ENCODE measurements around the gene UCHL5.

Gene UCHL5

GRCh38 chr1:192966073-192966472 lies 93.1 kb downstream of the UCHL5 start:
- Histone ChIP-seq H3K27ac (ENCODE audit: extremely low read depth, low read depth, low read length) (no peak overlapping the region), H3K4me1 (ENCODE audit: control insufficient read depth, insufficient read depth, low read length) (no peaks in the 10 kb centered on the region), H3K4me3 (ENCODE audit: low read depth, low read length) (no peak overlapping the region), H3K36me3 (ENCODE audit: control insufficient read depth in 2 of 2, insufficient read depth in 1 of 2, low read length in 2 of 2) (no peaks in the 10 kb centered on the region), H3K9me3 (ENCODE audit: control insufficient read depth, insufficient read depth, low read depth, low read length) (no peaks in the 10 kb centered on the region)
- TF ChIP-seq, protein P1, sequence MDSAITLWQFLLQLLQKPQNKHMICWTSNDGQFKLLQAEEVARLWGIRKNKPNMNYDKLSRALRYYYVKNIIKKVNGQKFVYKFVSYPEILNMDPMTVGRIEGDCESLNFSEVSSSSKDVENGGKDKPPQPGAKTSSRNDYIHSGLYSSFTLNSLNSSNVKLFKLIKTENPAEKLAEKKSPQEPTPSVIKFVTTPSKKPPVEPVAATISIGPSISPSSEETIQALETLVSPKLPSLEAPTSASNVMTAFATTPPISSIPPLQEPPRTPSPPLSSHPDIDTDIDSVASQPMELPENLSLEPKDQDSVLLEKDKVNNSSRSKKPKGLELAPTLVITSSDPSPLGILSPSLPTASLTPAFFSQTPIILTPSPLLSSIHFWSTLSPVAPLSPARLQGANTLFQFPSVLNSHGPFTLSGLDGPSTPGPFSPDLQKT (IDR thresholded peaks at IDR 0.05; ENCODE audit: borderline replicate concordance, low read depth, low read length), result no peak
- TF ChIP-seq, protein P2, sequence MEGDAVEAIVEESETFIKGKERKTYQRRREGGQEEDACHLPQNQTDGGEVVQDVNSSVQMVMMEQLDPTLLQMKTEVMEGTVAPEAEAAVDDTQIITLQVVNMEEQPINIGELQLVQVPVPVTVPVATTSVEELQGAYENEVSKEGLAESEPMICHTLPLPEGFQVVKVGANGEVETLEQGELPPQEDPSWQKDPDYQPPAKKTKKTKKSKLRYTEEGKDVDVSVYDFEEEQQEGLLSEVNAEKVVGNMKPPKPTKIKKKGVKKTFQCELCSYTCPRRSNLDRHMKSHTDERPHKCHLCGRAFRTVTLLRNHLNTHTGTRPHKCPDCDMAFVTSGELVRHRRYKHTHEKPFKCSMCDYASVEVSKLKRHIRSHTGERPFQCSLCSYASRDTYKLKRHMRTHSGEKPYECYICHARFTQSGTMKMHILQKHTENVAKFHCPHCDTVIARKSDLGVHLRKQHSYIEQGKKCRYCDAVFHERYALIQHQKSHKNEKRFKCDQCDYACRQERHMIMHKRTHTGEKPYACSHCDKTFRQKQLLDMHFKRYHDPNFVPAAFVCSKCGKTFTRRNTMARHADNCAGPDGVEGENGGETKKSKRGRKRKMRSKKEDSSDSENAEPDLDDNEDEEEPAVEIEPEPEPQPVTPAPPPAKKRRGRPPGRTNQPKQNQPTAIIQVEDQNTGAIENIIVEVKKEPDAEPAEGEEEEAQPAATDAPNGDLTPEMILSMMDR (tag by site-specific recombination; IDR thresholded peaks at IDR 0.05), result no peak
- TF ChIP-seq GLI4 (tag by site-specific recombination; IDR thresholded peaks at IDR 0.05) (no peak), SP2 (tag by site-specific recombination; IDR thresholded peaks at IDR 0.05) (no peak), KLF8 (tag by site-specific recombination; IDR thresholded peaks at IDR 0.05) (no peak), PBX3 (CRISPR knock-in tag; IDR thresholded peaks at IDR 0.05) (no peak), ZSCAN23 (tag by site-specific recombination; IDR thresholded peaks at IDR 0.05) (no peak), ZFHX2 (tag by site-specific recombination; conservative IDR thresholded peaks at IDR 0.05) (no peak)
- TF ChIP-seq, protein P3, sequence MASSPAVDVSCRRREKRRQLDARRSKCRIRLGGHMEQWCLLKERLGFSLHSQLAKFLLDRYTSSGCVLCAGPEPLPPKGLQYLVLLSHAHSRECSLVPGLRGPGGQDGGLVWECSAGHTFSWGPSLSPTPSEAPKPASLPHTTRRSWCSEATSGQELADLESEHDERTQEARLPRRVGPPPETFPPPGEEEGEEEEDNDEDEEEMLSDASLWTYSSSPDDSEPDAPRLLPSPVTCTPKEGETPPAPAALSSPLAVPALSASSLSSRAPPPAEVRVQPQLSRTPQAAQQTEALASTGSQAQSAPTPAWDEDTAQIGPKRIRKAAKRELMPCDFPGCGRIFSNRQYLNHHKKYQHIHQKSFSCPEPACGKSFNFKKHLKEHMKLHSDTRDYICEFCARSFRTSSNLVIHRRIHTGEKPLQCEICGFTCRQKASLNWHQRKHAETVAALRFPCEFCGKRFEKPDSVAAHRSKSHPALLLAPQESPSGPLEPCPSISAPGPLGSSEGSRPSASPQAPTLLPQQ (tag by site-specific recombination; IDR thresholded peaks at IDR 0.05), result no peak
- TF ChIP-seq, protein P4, sequence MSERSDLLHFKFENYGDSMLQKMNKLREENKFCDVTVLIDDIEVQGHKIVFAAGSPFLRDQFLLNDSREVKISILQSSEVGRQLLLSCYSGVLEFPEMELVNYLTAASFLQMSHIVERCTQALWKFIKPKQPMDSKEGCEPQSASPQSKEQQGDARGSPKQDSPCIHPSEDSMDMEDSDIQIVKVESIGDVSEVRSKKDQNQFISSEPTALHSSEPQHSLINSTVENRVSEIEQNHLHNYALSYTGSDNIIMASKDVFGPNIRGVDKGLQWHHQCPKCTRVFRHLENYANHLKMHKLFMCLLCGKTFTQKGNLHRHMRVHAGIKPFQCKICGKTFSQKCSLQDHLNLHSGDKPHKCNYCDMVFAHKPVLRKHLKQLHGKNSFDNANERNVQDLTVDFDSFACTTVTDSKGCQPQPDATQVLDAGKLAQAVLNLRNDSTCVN (tag by site-specific recombination; optimal IDR thresholded peaks at IDR 0.05), result no peak
- ChIA-PET CTCF (no interaction called here), POLR2A (no interaction called here)

- CTCF ChIA-PET, result interaction anchor here (0.7 kb wide), 1 partner anchor 10 kb away, joined by 3 read pairs; no protein-coding TSS in a partner anchor
- TF ChIP-seq ZNF157 (tag by site-specific recombination; IDR thresholded peaks at IDR 0.05), result no peak
- POLR2A ChIA-PET, result no interaction called here
- Histone ChIP-seq H3K36me3 (ENCODE audit: control insufficient read depth in 2 of 2, insufficient read depth in 1 of 2, low read length in 2 of 2) (no peaks in the 10 kb centered on the region), H3K9me3 (ENCODE audit: control insufficient read depth, insufficient read depth, low read depth, low read length) (no peaks in the 10 kb centered on the region), H3K27ac (ENCODE audit: extremely low read depth, low read depth, low read length) (no peak overlapping the region), H3K4me3 (ENCODE audit: low read depth, low read length) (no peak overlapping the region), H3K4me1 (ENCODE audit: control insufficient read depth, insufficient read depth, low read length) (no peaks in the 10 kb centered on the region)
These were observed 96.3 kb downstream of the UCHL5 start for GRCh38 chr1:192962901-192963300.
